K562 (cell line): ENCODE results near the gene TNIK. TPM values are rescaled to one million over a fixed set of nuclear protein-coding genes. Genes with fewer than 3 reads are reported as not detected.

Source experiments
- BDP1 ChIP-seq: IDR thresholded peaks from 3 replicates; pipeline ENCODE4 v1.6.1; 2011; ENCODE audit not compliant: insufficient read length, insufficient read depth
- ESRRB ChIP-seq: fragments of 250-450 bp; sonication (Bioruptor Pico); IDR thresholded peaks from 2 replicates; pipeline ENCODE4 v1.5.0; 2020; ENCODE audit warnings: mild to moderate bottlenecking, moderate library complexity, borderline replicate concordance
- KLF10 ChIP-seq: fragments of 250-450 bp; sonication (Bioruptor Pico); IDR thresholded peaks from 2 replicates; pipeline ENCODE4 v1.6.1; 2021; ENCODE audit warnings: matching md5 sums
- L3MBTL2 ChIP-seq: fragments of 450-650 bp; IDR thresholded peaks from 2 replicates; pipeline ENCODE4 v1.6.1; 2016; ENCODE audit warnings: mild to moderate bottlenecking, moderate library complexity
- MTF1 ChIP-seq: fragments of 250-450 bp; sonication (Bioruptor Pico); IDR thresholded peaks from 2 replicates; pipeline ENCODE4 v1.9.0; 2021; ENCODE audit warnings: moderate library complexity, mild to moderate bottlenecking, inconsistent platforms, borderline replicate concordance
- NFE2 ChIP-seq: IDR thresholded peaks from 2 replicates; pipeline ENCODE4 v1.6.1; 2014; ENCODE audit warnings: antibody characterized with exemption, low read depth
- PCBP1 ChIP-seq: fragments of 200-400 bp; formaldehyde crosslinking; IDR thresholded peaks from 2 replicates; pipeline ENCODE4 v1.6.1; 2018; ENCODE audit warnings: mild to moderate bottlenecking, low read depth, low read length; ENCODE audit not compliant: poor library complexity, severe bottlenecking
- PHB ChIP-seq: fragments of 250-450 bp; sonication (Bioruptor Pico); IDR thresholded peaks from 2 replicates; pipeline ENCODE4 v1.5.0; 2021
- PML ChIP-seq: IDR thresholded peaks from 2 replicates; pipeline ENCODE4 v1.6.1; 2012; ENCODE audit warnings: low read length, inconsistent platforms
- RNF2 ChIP-seq: sonication (generic); IDR thresholded peaks from 2 replicates; pipeline ENCODE4 v1.6.1; 2016
- SETDB1 ChIP-seq: IDR thresholded peaks from one replicate; pipeline ENCODE4 v1.6.1; 2012; ENCODE audit warnings: low read length, control low read depth, inconsistent platforms
- SIX5 ChIP-seq, 2 experiments: IDR thresholded peaks; 2 replicates each; pipeline ENCODE4 v1.6.1; 2011; ENCODE audit warnings: low read length in 2 of 2, borderline replicate concordance in 1 of 2, low read depth in 1 of 2, mild to moderate bottlenecking in 1 of 2, moderate library complexity in 1 of 2; ENCODE audit not compliant: insufficient read depth in 1 of 2
- SMARCA4 ChIP-seq: fragments of 450-650 bp; IDR thresholded peaks from 2 replicates; pipeline ENCODE4 v1.6.1; 2016
- SREBF2 ChIP-seq: sonication (generic); formaldehyde crosslinking; IDR thresholded peaks from 2 replicates; pipeline ENCODE4 v1.4.0; 2020; ENCODE audit warnings: mild to moderate bottlenecking, missing genetic modification reagents
- ZC3H4 ChIP-seq: sonication (generic); formaldehyde crosslinking; IDR thresholded peaks from 2 replicates; pipeline ENCODE4 v1.9.0; 2021; ENCODE audit warnings: missing genetic modification reagents, borderline replicate concordance
- ZNF12 ChIP-seq: sonication (generic); formaldehyde crosslinking; IDR thresholded peaks from 2 replicates; pipeline ENCODE4 v1.4.0; 2020; ENCODE audit warnings: mild to moderate bottlenecking, missing genetic modification reagents
- ZNF384 ChIP-seq: IDR thresholded peaks from 2 replicates; pipeline ENCODE4 v1.6.1; 2012; ENCODE audit warnings: low read depth, low read length, improper control_type of control experiment
- polyA plus RNA-seq, 8 experiments: library from polyadenylated mRNA; depleted of rRNA in 4 of 8; stranded (reverse) in 5 of 8; unstranded in 3 of 8; fragments of >200 nt; fragmentation: Nextera tagmentation in 2 of 8; fragmentation: Illumina TruSeq in 1 of 8; extraction: Ambion mirVana in 2 of 8; extraction: Trizol in 1 of 8; gene quantifications; 2 replicates each; pipeline versions ENCODE4 v1.2.1 to v1.2.3, GENCODE V29; 2011 to 2014; ENCODE audit warnings: inconsistent platforms in 1 of 8, missing spikeins in 1 of 8
- total RNA-seq, 7 experiments: library from RNA; depleted of rRNA in 6 of 7; stranded (reverse); fragments of >200 nt in 6 of 7; fragmentation: Illumina TruSeq in 2 of 7; extraction: Trizol in 2 of 7; gene quantifications; 2 replicates each; pipeline versions ENCODE4 v1.2.1 to v1.2.3, GENCODE V29; 2011 to 2021; ENCODE audit warnings: low replicate concordance in 1 of 7
- TF ChIP-seq, protein P1 (sequence below), 3 experiments: fragments of 200-800 bp in 1 of 3; fragments of 250-450 bp in 1 of 3; fragments of 450-650 bp in 1 of 3; sonication (Bioruptor Pico) in 1 of 3; sonication (Bioruptor generic) in 1 of 3; formaldehyde crosslinking in 1 of 3; IDR thresholded peaks; 2 replicates each; pipeline versions ENCODE4 v1.6.1 to v1.8.0; 2016 to 2022; ENCODE audit warnings: mild to moderate bottlenecking in 2 of 3, missing genetic modification characterization in 2 of 3, missing compliant biosample characterization in 1 of 3, moderate library complexity in 1 of 3
- TF ChIP-seq, protein P2 (sequence below): sonication (generic); formaldehyde crosslinking; IDR thresholded peaks from 2 replicates; pipeline ENCODE4 v1.8.0; 2023; ENCODE audit warnings: mild to moderate bottlenecking, missing genetic modification reagents
- TF ChIP-seq, protein P3 (sequence below): fragments of 250-450 bp; sonication (Bioruptor Pico); IDR thresholded peaks from 2 replicates; pipeline ENCODE4 v1.6.1; 2021; ENCODE audit warnings: mild to moderate bottlenecking
- TF ChIP-seq, protein P4 (sequence below): sonication (generic); formaldehyde crosslinking; IDR thresholded peaks from 2 replicates; pipeline ENCODE4 v1.8.1; 2022; ENCODE audit warnings: missing genetic modification reagents
- TF ChIP-seq, protein P5 (sequence below): IDR thresholded peaks from 2 replicates; pipeline ENCODE4 v1.6.1; 2012; ENCODE audit warnings: low read depth, low read length, improper control_type of control experiment, borderline replicate concordance

TNIK gene
- total and polyA plus RNA-seq, 9 of the 15 experiments (the other 6 are each of a cell fraction or from before 2014, with no cell fraction given): 6.6 to 39.0 (median 24.7) TPM

DNA sequence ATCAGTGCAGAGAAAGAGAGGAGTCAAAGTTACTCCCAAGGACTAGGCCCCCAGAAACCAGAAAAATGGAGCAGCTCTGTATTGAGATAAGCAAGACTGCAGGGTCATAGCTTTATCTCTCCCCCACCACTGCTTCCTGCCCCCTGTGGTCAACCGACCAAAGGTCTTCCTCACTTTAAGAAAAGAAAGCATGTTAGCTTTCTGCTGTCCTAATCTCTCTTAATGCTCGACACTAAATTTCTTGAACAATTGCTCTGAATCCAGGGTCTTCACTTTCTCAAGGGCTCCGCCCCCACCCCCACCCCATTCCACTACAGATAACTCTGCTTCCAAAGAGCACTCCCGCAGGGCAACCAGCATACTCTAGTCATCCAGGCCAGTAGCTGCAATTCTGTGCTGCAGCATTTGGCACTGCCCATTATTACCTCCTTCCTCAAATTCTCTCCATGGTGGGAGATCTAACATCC is 31.9 kb downstream of the TNIK start (continued):
- TF ChIP-seq NFE2 (peak; percentile 92), ZNF12 (CRISPR knock-in tag) (no peak), SREBF2 (CRISPR knock-in tag) (no peak), SMARCA4 (peak; percentile 95), BDP1 (no peak), SIX5 (IDR thresholded peaks at IDR 0.05; ENCODE audit: borderline replicate concordance in 1 of 2, insufficient read depth in 1 of 2, low read depth in 1 of 2, low read length in 2 of 2) (no peak), PCBP1 (no peak), L3MBTL2 (peak; percentile 63), ZC3H4 (no peak), PHB (CRISPR knock-in tag) (no peak), RNF2 (peak; percentile 84), ESRRB (CRISPR knock-in tag) (no peak), KLF10 (CRISPR knock-in tag) (no peak), MTF1 (CRISPR knock-in tag) (no peak), SETDB1 (no peak), PML (peak; percentile 46; the same call in 1 of the 2 replicates), ZNF384 (no peak)
- TF ChIP-seq, protein P1, sequence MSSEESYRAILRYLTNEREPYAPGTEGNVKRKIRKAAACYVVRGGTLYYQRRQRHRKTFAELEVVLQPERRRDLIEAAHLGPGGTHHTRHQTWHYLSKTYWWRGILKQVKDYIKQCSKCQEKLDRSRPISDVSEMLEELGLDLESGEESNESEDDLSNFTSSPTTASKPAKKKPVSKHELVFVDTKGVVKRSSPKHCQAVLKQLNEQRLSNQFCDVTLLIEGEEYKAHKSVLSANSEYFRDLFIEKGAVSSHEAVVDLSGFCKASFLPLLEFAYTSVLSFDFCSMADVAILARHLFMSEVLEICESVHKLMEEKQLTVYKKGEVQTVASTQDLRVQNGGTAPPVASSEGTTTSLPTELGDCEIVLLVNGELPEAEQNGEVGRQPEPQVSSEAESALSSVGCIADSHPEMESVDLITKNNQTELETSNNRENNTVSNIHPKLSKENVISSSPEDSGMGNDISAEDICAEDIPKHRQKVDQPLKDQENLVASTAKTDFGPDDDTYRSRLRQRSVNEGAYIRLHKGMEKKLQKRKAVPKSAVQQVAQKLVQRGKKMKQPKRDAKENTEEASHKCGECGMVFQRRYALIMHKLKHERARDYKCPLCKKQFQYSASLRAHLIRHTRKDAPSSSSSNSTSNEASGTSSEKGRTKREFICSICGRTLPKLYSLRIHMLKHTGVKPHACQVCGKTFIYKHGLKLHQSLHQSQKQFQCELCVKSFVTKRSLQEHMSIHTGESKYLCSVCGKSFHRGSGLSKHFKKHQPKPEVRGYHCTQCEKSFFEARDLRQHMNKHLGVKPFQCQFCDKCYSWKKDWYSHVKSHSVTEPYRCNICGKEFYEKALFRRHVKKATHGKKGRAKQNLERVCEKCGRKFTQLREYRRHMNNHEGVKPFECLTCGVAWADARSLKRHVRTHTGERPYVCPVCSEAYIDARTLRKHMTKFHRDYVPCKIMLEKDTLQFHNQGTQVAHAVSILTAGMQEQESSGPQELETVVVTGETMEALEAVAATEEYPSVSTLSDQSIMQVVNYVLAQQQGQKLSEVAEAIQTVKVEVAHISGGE (CRISPR knock-in tag; IDR thresholded peaks at IDR 0.05): no peak
- TF ChIP-seq, protein P2, sequence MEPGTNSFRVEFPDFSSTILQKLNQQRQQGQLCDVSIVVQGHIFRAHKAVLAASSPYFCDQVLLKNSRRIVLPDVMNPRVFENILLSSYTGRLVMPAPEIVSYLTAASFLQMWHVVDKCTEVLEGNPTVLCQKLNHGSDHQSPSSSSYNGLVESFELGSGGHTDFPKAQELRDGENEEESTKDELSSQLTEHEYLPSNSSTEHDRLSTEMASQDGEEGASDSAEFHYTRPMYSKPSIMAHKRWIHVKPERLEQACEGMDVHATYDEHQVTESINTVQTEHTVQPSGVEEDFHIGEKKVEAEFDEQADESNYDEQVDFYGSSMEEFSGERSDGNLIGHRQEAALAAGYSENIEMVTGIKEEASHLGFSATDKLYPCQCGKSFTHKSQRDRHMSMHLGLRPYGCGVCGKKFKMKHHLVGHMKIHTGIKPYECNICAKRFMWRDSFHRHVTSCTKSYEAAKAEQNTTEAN (CRISPR knock-in tag): no peak
- TF ChIP-seq, protein P3, sequence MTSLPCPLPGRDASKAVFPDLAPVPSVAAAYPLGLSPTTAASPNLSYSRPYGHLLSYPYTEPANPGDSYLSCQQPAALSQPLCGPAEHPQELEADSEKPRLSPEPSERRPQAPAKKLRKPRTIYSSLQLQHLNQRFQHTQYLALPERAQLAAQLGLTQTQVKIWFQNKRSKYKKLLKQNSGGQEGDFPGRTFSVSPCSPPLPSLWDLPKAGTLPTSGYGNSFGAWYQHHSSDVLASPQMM (CRISPR knock-in tag): no peak
- TF ChIP-seq, protein P4, sequence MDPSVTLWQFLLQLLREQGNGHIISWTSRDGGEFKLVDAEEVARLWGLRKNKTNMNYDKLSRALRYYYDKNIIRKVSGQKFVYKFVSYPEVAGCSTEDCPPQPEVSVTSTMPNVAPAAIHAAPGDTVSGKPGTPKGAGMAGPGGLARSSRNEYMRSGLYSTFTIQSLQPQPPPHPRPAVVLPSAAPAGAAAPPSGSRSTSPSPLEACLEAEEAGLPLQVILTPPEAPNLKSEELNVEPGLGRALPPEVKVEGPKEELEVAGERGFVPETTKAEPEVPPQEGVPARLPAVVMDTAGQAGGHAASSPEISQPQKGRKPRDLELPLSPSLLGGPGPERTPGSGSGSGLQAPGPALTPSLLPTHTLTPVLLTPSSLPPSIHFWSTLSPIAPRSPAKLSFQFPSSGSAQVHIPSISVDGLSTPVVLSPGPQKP (CRISPR knock-in tag): no peak
- TF ChIP-seq, protein P5, sequence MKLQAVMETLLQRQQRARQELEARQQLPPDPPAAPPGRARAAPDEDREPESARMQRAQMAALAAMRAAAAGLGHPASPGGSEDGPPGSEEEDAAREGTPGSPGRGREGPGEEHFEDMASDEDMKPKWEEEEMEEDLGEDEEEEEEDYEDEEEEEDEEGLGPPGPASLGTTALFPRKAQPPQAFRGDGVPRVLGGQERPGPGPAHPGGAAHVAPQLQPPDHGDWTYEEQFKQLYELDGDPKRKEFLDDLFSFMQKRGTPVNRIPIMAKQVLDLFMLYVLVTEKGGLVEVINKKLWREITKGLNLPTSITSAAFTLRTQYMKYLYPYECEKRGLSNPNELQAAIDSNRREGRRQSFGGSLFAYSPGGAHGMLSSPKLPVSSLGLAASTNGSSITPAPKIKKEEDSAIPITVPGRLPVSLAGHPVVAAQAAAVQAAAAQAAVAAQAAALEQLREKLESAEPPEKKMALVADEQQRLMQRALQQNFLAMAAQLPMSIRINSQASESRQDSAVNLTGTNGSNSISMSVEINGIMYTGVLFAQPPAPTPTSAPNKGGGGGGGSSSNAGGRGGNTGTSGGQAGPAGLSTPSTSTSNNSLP: peak; percentile 77; the same call in 1 of the 2 replicates
